ENCODE results near the gene MKRN2. TPM values are rescaled to one million over a fixed set of nuclear protein-coding genes. Genes with fewer than 3 reads are reported as not detected.

Gene MKRN2
- total RNA-seq, 1 experiment from 2014 or later = 18.2 TPM

- TF ChIP-seq, protein P1, sequence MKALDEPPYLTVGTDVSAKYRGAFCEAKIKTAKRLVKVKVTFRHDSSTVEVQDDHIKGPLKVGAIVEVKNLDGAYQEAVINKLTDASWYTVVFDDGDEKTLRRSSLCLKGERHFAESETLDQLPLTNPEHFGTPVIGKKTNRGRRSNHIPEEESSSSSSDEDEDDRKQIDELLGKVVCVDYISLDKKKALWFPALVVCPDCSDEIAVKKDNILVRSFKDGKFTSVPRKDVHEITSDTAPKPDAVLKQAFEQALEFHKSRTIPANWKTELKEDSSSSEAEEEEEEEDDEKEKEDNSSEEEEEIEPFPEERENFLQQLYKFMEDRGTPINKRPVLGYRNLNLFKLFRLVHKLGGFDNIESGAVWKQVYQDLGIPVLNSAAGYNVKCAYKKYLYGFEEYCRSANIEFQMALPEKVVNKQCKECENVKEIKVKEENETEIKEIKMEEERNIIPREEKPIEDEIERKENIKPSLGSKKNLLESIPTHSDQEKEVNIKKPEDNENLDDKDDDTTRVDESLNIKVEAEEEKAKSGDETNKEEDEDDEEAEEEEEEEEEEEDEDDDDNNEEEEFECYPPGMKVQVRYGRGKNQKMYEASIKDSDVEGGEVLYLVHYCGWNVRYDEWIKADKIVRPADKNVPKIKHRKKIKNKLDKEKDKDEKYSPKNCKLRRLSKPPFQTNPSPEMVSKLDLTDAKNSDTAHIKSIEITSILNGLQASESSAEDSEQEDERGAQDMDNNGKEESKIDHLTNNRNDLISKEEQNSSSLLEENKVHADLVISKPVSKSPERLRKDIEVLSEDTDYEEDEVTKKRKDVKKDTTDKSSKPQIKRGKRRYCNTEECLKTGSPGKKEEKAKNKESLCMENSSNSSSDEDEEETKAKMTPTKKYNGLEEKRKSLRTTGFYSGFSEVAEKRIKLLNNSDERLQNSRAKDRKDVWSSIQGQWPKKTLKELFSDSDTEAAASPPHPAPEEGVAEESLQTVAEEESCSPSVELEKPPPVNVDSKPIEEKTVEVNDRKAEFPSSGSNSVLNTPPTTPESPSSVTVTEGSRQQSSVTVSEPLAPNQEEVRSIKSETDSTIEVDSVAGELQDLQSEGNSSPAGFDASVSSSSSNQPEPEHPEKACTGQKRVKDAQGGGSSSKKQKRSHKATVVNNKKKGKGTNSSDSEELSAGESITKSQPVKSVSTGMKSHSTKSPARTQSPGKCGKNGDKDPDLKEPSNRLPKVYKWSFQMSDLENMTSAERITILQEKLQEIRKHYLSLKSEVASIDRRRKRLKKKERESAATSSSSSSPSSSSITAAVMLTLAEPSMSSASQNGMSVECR (CRISPR knock-in tag; IDR thresholded peaks at IDR 0.05; ENCODE audit: borderline replicate concordance) = no peak
- TF ChIP-seq ZNF232 (CRISPR knock-in tag; IDR thresholded peaks at IDR 0.05) (no peak), EMX1 (CRISPR knock-in tag; IDR thresholded peaks at IDR 0.05) (no peak), KAT7 (CRISPR knock-in tag; IDR thresholded peaks at IDR 0.05; ENCODE audit: borderline replicate concordance) (no peak), ZNF512 (CRISPR knock-in tag; IDR thresholded peaks at IDR 0.05; ENCODE audit: borderline replicate concordance) (no peak), FOXP4 (CRISPR knock-in tag; IDR thresholded peaks at IDR 0.05) (no peak), ZNF121 (CRISPR knock-in tag; IDR thresholded peaks at IDR 0.05) (no peak), ZBTB21 (CRISPR knock-in tag; IDR thresholded peaks at IDR 0.05; ENCODE audit: borderline replicate concordance) (no peak), CREM (CRISPR knock-in tag; IDR thresholded peaks at IDR 0.05) (no peak), ZNF396 (CRISPR knock-in tag; IDR thresholded peaks at IDR 0.05; ENCODE audit: borderline replicate concordance) (no peak)
- TF ChIP-seq, protein P2, sequence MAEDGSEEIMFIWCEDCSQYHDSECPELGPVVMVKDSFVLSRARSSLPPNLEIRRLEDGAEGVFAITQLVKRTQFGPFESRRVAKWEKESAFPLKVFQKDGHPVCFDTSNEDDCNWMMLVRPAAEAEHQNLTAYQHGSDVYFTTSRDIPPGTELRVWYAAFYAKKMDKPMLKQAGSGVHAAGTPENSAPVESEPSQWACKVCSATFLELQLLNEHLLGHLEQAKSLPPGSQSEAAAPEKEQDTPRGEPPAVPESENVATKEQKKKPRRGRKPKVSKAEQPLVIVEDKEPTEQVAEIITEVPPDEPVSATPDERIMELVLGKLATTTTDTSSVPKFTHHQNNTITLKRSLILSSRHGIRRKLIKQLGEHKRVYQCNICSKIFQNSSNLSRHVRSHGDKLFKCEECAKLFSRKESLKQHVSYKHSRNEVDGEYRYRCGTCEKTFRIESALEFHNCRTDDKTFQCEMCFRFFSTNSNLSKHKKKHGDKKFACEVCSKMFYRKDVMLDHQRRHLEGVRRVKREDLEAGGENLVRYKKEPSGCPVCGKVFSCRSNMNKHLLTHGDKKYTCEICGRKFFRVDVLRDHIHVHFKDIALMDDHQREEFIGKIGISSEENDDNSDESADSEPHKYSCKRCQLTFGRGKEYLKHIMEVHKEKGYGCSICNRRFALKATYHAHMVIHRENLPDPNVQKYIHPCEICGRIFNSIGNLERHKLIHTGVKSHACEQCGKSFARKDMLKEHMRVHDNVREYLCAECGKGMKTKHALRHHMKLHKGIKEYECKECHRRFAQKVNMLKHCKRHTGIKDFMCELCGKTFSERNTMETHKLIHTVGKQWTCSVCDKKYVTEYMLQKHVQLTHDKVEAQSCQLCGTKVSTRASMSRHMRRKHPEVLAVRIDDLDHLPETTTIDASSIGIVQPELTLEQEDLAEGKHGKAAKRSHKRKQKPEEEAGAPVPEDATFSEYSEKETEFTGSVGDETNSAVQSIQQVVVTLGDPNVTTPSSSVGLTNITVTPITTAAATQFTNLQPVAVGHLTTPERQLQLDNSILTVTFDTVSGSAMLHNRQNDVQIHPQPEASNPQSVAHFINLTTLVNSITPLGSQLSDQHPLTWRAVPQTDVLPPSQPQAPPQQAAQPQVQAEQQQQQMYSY (CRISPR knock-in tag; IDR thresholded peaks at IDR 0.05) = no peak
- TF ChIP-seq, protein P3, sequence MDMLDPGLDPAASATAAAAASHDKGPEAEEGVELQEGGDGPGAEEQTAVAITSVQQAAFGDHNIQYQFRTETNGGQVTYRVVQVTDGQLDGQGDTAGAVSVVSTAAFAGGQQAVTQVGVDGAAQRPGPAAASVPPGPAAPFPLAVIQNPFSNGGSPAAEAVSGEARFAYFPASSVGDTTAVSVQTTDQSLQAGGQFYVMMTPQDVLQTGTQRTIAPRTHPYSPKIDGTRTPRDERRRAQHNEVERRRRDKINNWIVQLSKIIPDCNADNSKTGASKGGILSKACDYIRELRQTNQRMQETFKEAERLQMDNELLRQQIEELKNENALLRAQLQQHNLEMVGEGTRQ (CRISPR knock-in tag; IDR thresholded peaks at IDR 0.05) = no peak
- TF ChIP-seq, protein P4, sequence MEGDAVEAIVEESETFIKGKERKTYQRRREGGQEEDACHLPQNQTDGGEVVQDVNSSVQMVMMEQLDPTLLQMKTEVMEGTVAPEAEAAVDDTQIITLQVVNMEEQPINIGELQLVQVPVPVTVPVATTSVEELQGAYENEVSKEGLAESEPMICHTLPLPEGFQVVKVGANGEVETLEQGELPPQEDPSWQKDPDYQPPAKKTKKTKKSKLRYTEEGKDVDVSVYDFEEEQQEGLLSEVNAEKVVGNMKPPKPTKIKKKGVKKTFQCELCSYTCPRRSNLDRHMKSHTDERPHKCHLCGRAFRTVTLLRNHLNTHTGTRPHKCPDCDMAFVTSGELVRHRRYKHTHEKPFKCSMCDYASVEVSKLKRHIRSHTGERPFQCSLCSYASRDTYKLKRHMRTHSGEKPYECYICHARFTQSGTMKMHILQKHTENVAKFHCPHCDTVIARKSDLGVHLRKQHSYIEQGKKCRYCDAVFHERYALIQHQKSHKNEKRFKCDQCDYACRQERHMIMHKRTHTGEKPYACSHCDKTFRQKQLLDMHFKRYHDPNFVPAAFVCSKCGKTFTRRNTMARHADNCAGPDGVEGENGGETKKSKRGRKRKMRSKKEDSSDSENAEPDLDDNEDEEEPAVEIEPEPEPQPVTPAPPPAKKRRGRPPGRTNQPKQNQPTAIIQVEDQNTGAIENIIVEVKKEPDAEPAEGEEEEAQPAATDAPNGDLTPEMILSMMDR (IDR thresholded peaks at IDR 0.05) = no peak
These were observed 26.4 kb downstream of the MKRN2 start (continued) for GRCh38 chr3:12583280-12583679.

Data from WTC11 (cell line).